Osteoblast (primary cell): Measurements from ENCODE around the gene CRYBG2. TPM values are rescaled to one million over a fixed set of nuclear protein-coding genes. Genes with fewer than 3 reads are reported as not detected.
A peak's percentile ranks its signal among the peaks of the same experiment; 100 is the strongest.
"Not testable (repeated sequence)": the region's sequence is repeated elsewhere in the genome, so short reads cannot be mapped to it uniquely, and the experiment has no call there.

Experiments used
- DNase-seq: peaks from one replicate; pipeline ENCODE4 v3.0.0; 2011; ENCODE audit warnings: low spot score, mixed read lengths; ENCODE audit not compliant: insufficient read length; ENCODE audit errors: missing footprints
- H2AFZ ChIP-seq: 2 replicates; pipeline ENCODE4 v1.6.0; 2011; ENCODE audit warnings: mild to moderate bottlenecking, low read length
- H3K27ac ChIP-seq: 2 replicates; pipeline ENCODE4 v1.5.1; 2011; ENCODE audit warnings: mild to moderate bottlenecking, low read depth, low read length, moderate library complexity
- H3K27me3 ChIP-seq: 2 replicates; pipeline ENCODE4 v1.6.0; 2012; ENCODE audit warnings: mild to moderate bottlenecking, control low read depth, inconsistent platforms, low read length, moderate library complexity; ENCODE audit not compliant: insufficient read depth
- H3K36me3 ChIP-seq: 2 replicates; pipeline ENCODE4 v1.5.1; 2011; ENCODE audit warnings: mild to moderate bottlenecking, low read length, control low read depth, moderate library complexity; ENCODE audit not compliant: insufficient read depth
- H3K4me1 ChIP-seq: 2 replicates; pipeline ENCODE4 v1.5.1; 2011; ENCODE audit warnings: mild to moderate bottlenecking, low read length, control low read depth, moderate library complexity; ENCODE audit not compliant: insufficient read depth
- H3K4me2 ChIP-seq: 2 replicates; pipeline ENCODE4 v1.6.0; 2011; ENCODE audit warnings: mild to moderate bottlenecking, low read length; ENCODE audit not compliant: insufficient read depth
- H3K4me3 ChIP-seq: fragments of 200-600 bp; sonication (generic); 3 replicates; pipeline ENCODE4 v1.5.1; 2012; ENCODE audit warnings: mild to moderate bottlenecking, low read length, inconsistent platforms; ENCODE audit not compliant: insufficient read depth
- H3K79me2 ChIP-seq: 2 replicates; pipeline ENCODE4 v1.6.0; 2012; ENCODE audit warnings: mild to moderate bottlenecking, low read length, control low read depth, inconsistent platforms; ENCODE audit not compliant: insufficient read depth
- H3K9me3 ChIP-seq: 2 replicates; pipeline ENCODE4 v1.5.1; 2011; ENCODE audit warnings: low read depth, low read length, control low read depth
- H4K20me1 ChIP-seq: 2 replicates; pipeline ENCODE4 v1.6.0; 2012; ENCODE audit warnings: mild to moderate bottlenecking, low read length, control low read depth; ENCODE audit not compliant: insufficient read depth
- total RNA-seq: library from RNA; depleted of rRNA; stranded (reverse); fragments of >200 nt; gene quantifications from 2 replicates; pipeline ENCODE4 v1.2.3, GENCODE V29; 2012
- TF ChIP-seq, protein P1 (sequence below): IDR thresholded peaks from 2 replicates; pipeline ENCODE4 v1.5.1; 2011; ENCODE audit warnings: mild to moderate bottlenecking, low read depth, low read length, moderate library complexity; ENCODE audit errors: extremely low read depth

CRYBG2 gene
- total RNA-seq, 1 donor, result not detected

DNA sequence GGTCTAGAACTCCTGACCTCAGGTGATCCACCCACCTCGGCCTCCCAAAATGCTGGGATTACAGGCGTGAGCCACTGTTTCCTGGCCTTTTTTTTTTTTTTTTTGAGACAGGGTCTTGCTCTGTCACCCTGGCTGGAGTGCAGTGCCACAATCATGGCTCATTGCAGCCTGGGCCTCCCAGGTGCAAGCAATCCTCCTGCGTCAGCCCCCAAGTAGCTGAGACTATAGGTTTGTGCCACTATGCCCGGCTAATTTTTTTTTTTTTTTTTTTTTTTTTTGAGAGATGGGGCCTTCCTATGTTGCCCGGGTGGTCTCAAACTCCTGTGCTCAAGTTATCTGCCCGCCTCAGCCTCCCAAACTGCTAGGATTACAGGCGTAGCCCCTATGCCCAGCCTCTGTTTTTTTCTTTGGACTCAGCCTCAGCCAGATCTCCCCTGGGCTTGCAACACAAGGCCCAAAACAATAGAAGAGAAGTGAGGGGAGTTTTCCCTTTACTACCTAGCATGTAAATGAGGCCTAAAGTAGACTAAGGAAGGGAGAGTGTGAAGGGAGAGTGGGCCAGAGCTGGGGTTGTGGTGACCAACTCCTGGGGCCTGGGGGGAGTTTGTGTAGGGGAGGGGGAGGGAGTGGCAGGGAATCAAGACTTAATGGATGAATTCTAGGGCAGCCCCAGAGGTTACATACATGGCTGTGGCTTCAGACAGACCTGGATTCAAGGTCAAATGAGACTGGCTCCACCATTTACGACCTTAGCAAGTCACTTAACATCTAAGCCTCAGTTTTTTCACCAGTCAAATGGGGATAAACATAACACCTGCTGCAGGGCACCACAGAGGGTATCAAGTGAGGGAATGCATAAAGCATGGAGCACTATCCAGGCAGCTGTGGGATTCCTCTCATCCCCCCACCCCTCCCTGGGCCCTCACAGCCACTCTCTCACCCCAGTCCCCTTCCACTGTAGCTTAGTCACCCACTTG is 37.8 kb downstream of the CRYBG2 start:
- TF ChIP-seq, protein P1, sequence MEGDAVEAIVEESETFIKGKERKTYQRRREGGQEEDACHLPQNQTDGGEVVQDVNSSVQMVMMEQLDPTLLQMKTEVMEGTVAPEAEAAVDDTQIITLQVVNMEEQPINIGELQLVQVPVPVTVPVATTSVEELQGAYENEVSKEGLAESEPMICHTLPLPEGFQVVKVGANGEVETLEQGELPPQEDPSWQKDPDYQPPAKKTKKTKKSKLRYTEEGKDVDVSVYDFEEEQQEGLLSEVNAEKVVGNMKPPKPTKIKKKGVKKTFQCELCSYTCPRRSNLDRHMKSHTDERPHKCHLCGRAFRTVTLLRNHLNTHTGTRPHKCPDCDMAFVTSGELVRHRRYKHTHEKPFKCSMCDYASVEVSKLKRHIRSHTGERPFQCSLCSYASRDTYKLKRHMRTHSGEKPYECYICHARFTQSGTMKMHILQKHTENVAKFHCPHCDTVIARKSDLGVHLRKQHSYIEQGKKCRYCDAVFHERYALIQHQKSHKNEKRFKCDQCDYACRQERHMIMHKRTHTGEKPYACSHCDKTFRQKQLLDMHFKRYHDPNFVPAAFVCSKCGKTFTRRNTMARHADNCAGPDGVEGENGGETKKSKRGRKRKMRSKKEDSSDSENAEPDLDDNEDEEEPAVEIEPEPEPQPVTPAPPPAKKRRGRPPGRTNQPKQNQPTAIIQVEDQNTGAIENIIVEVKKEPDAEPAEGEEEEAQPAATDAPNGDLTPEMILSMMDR, result no peak
- Histone ChIP-seq H3K36me3 (no peaks in the 10 kb centered on the region), H3K27ac (no peak overlapping the region), H4K20me1 (no peaks in the 10 kb centered on the region), H3K4me3 (no peak overlapping the region), H2AFZ (no peak overlapping the region), H3K9me3 (no peaks in the 10 kb centered on the region), H3K4me2 (no peak overlapping the region), H3K79me2 (no peaks in the 10 kb centered on the region), H3K4me1 (peaks cover 2% of the 10 kb centered on the region), H3K27me3 (peaks cover 10% of the 10 kb centered on the region)
- peak; percentile 75 for DNase-seq

- H3K4me1 ChIP-seq, result no peaks in the 10 kb centered on the region
- no peaks in the 10 kb centered on the region for H4K20me1 ChIP-seq
- no peaks in the 10 kb centered on the region for H3K36me3 ChIP-seq
- no peaks in the 10 kb centered on the region for H3K79me2 ChIP-seq
- no peak overlapping the region for H3K4me3 ChIP-seq
- no peak for DNase-seq
- TF ChIP-seq, protein P1, result no peak
- H3K27me3 ChIP-seq, result peaks cover 10% of the 10 kb centered on the region
- H2AFZ ChIP-seq, result no peak overlapping the region
- H3K4me2 ChIP-seq, result no peak overlapping the region
- H3K9me3 ChIP-seq, result no peaks in the 10 kb centered on the region
- H3K27ac ChIP-seq, result no peak overlapping the region
Measured at GRCh38 chr1:26314501-26314900, 39.4 kb downstream of the CRYBG2 start.

DNA sequence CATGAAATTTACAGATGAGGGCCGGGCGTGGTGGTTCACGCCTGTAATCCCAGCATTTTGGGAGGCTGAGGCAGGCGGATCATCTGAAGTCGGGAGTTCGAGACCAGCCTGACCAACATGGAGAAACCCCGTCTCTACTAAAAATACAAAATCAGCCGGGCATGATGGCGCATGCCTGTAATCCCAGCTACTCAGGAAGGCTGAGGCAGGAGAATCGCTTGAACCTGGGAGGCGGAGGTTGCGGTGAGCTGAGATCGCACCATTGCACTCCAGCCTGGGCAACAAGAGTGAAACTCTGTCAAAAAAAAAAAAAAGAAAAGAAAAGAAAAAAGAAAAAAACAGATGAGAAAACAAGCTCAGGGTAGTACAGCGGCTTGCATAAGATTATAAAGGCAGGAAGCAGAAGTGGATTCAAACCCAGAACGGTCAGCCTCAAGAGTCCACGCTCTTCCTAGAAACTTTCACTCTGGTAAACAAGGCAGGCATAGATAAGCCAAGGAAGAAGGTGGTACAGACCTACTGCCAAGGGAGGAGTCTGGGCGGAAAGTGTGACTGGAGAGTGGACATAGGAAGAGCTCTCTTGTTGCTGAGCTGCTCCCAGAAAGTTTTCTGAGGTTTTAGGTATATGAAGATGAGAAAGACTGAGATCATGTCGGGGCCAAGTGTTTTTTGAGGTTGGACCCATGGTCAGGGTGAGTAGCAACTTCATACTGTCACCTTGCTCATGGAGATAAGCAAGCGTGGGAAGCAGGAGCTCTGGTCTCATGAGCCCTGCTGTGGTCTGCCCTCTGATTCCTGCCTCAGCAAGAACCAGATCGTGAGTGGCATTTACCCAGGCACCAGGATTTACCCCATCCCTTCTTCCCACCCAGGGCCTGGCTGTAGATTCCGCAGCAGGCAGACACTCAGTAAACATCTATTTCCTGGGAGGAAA is 45.7 kb downstream of the CRYBG2 start:
- not testable (repeated sequence) for H3K27ac ChIP-seq
- peak overlapping the region; percentile 25 for H2AFZ ChIP-seq

DNA sequence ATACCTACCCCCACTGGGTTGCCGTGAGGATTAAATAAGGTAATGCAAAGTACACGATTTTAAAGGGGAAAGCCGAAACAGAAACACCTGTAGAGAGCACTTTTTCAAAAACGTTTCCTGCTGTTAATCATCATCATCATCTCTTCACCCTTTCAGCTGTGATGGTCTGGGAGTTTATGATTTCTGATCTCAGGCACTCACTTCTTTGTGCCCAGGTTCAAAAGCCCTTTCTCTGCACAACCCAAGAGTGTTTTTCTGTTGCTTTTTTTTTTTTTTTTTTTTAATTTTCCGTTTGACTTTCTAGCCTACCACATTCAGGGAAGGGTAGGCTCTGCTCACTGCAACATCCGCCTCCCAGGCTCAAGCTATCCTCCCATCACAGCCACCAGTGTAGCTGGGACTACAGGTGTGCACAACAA is 46.6 kb downstream of the CRYBG2 start:
- Histone ChIP-seq H3K4me1 (peaks cover 23% of the 10 kb centered on the region), H4K20me1 (no peaks in the 10 kb centered on the region), H3K4me2 (peak overlapping the region; percentile 78), H2AFZ (peak overlapping the region; percentile 80), H3K36me3 (no peaks in the 10 kb centered on the region), H3K27ac (no peak overlapping the region), H3K9me3 (no peaks in the 10 kb centered on the region), H3K27me3 (no peaks in the 10 kb centered on the region), H3K4me3 (peak overlapping the region; percentile 86), H3K79me2 (peaks cover 11% of the 10 kb centered on the region)
- peak; percentile 38 for DNase-seq
- TF ChIP-seq, protein P1, result no peak

More for the DNA sequence above, 45.7 kb downstream of the CRYBG2 start:
- H3K4me2 ChIP-seq, H4K20me1 ChIP-seq, H3K9me3 ChIP-seq, H3K4me3 ChIP-seq, H3K27me3 ChIP-seq, H3K36me3 ChIP-seq: not testable (repeated sequence)
- Histone ChIP-seq H3K79me2 (peaks cover 11% of the 10 kb centered on the region), H3K4me1 (peaks cover 14% of the 10 kb centered on the region)
- peak; percentile 46 for DNase-seq
